Stimulated activated naive CD8-positive, alpha-beta T cell treated with anti-CD3 and anti-CD28 coated beads, Interleukin-15, amount 100 ng/mL, for 72 hours (primary cell): ENCODE measurements around the gene GPSM3.
"Not testable (repeated sequence)": the region's sequence is repeated elsewhere in the genome, so short reads cannot be mapped to it uniquely, and the experiment has no call there.

Experiments
- ATAC-seq: fragments of 150-1000 bp; cut with Tn5 transposase; 2 replicates; pipeline ENCODE4 v1.10.0; 2021; ENCODE audit warnings: mild to moderate bottlenecking, moderate library complexity
- DNase-seq, 2 donors: peaks; one replicate each; pipeline ENCODE4 v3.0.0; 2021 to 2022
- H3K27ac Mint-ChIP-seq, 2 donors: one replicate each; pipeline ENCODE4 v1.8.0; 2022; ENCODE audit warnings: mild to moderate bottlenecking in 2 of 2, mixed read lengths in 2 of 2, moderate library complexity in 2 of 2
- H3K27me3 Mint-ChIP-seq: one replicate; pipeline ENCODE4 v1.8.0; 2022; ENCODE audit warnings: mixed read lengths
- H3K4me1 Mint-ChIP-seq: one replicate; pipeline ENCODE4 v1.8.0; 2022; ENCODE audit warnings: mild to moderate bottlenecking, mixed read lengths
- H3K4me3 Mint-ChIP-seq, 2 donors: one replicate each; pipeline ENCODE4 v1.8.0; 2022; ENCODE audit warnings: mild to moderate bottlenecking in 2 of 2, mixed read lengths in 2 of 2, moderate library complexity in 1 of 2
- H3K9me3 Mint-ChIP-seq, 2 donors: one replicate each; pipeline ENCODE4 v1.8.0; 2022; ENCODE audit warnings: mixed read lengths in 2 of 2

The GPSM3 gene

GRCh38 chr6:32194388-32194787 lies 1.9 kb upstream of the GPSM3 start:
- peaks cover 43% of the 10 kb centered on the region for H3K4me1 Mint-ChIP-seq
- H3K9me3 Mint-ChIP-seq = no peaks in the 10 kb centered on the region
- no peak overlapping the region for H3K27ac Mint-ChIP-seq
- no peak for DNase-seq
- no peak for ATAC-seq
- H3K4me3 Mint-ChIP-seq = peak overlapping the region; percentile 97 to 98
- no peaks in the 10 kb centered on the region for H3K27me3 Mint-ChIP-seq

- not testable (repeated sequence) for DNase-seq, H3K9me3 Mint-ChIP-seq, ATAC-seq, H3K27me3 Mint-ChIP-seq
- Mint-ChIP-seq H3K27ac (peak overlapping the region; percentile 97 to 98), H3K4me3 (peak overlapping the region; percentile 94 to 95), H3K4me1 (peaks cover 56% of the 10 kb centered on the region)
Measured at GRCh38 chr6:32193096-32193495, 653 bp upstream of the GPSM3 start.

GRCh38 chr6:32191696-32192607 lies 491 bp downstream of the GPSM3 start:
- Mint-ChIP-seq H3K9me3 (no peaks in the 10 kb centered on the region), H3K4me3 (peak overlapping the region; percentile 94 to 95), H3K4me1 (peaks cover 63% of the 10 kb centered on the region), H3K27ac (peak overlapping the region; percentile 97 to 98), H3K27me3 (no peaks in the 10 kb centered on the region)
- ATAC-seq = no peak
- DNase-seq = no peak

- Mint-ChIP-seq H3K4me3 (peak overlapping the region; percentile 94 to 95), H3K27ac (peak overlapping the region; percentile 97 to 98), H3K27me3 (no peaks in the 10 kb centered on the region), H3K9me3 (no peaks in the 10 kb centered on the region), H3K4me1 (peaks cover 68% of the 10 kb centered on the region)
- ATAC-seq (no peak), DNase-seq (no peak)
Measured at GRCh38 chr6:32190911-32191677, 1.3 kb downstream of the GPSM3 start.

- Mint-ChIP-seq H3K4me3 (peak within 1 kb of the TSS; percentile 95), H3K4me1 (peaks cover 73% of the 10 kb centered on the region), H3K27me3 (no peaks in the 10 kb centered on the region), H3K27ac (peak within 1 kb of the TSS; percentile 97 to 99), H3K9me3 (no peaks in the 10 kb centered on the region)
- peak in 1 of 2 donors; percentile 77 for DNase-seq
- ATAC-seq = peak; percentile 59
Measured at GRCh38 chr6:32190054-32190851, 2.2 kb downstream of the GPSM3 start, which contains the start of gene PBX2. Gene PBX2, minus strand, starts transcription at chr6:32190202. Its CDS starts 287 bp downstream, at chr6:32189915.

GRCh38 chr6:32189742-32190053 lies 2.7 kb downstream of the GPSM3 start:
- peak; percentile 2 for ATAC-seq
- peaks cover 68% of the 10 kb centered on the region for H3K4me1 Mint-ChIP-seq
- peak overlapping the region in 1 of 2 donors; percentile 97 for H3K27ac Mint-ChIP-seq
- no peaks in the 10 kb centered on the region for H3K9me3 Mint-ChIP-seq
- no peaks in the 10 kb centered on the region for H3K27me3 Mint-ChIP-seq
- no peak for DNase-seq
- H3K4me3 Mint-ChIP-seq = peak overlapping the region; percentile 95

GRCh38 chr6:32189069-32189741 lies 3.2 kb downstream of the GPSM3 start:
- Mint-ChIP-seq H3K27ac (peak overlapping the region; percentile 97 to 99), H3K4me1 (peaks cover 65% of the 10 kb centered on the region), H3K27me3 (no peaks in the 10 kb centered on the region), H3K4me3 (peak overlapping the region; percentile 83 to 95), H3K9me3 (no peaks in the 10 kb centered on the region)
- ATAC-seq (no peak), DNase-seq (no peak)

GRCh38 chr6:32188381-32189068 lies 3.9 kb downstream of the GPSM3 start:
- Mint-ChIP-seq H3K9me3 (no peaks in the 10 kb centered on the region), H3K4me3 (peak overlapping the region; percentile 83 to 95), H3K27me3 (no peaks in the 10 kb centered on the region), H3K27ac (peak overlapping the region; percentile 97 to 99), H3K4me1 (peaks cover 65% of the 10 kb centered on the region)
- no peak for DNase-seq
- ATAC-seq = no peak

GRCh38 chr6:32187725-32188380 lies 4.6 kb downstream of the GPSM3 start:
- not testable (repeated sequence) for ATAC-seq, H3K27me3 Mint-ChIP-seq, DNase-seq, H3K9me3 Mint-ChIP-seq
- peak overlapping the region; percentile 70 to 95 for H3K4me3 Mint-ChIP-seq
- H3K27ac Mint-ChIP-seq = peak overlapping the region; percentile 75 to 99
- peaks cover 63% of the 10 kb centered on the region for H3K4me1 Mint-ChIP-seq

- Mint-ChIP-seq H3K4me3 (peak overlapping the region; percentile 70 to 95), H3K4me1 (peaks cover 67% of the 10 kb centered on the region), H3K27me3 (no peaks in the 10 kb centered on the region), H3K9me3 (no peaks in the 10 kb centered on the region), H3K27ac (peak overlapping the region in 1 of 2 donors; percentile 75)
- no peak for ATAC-seq
- DNase-seq = no peak
Measured at GRCh38 chr6:32187009-32187709, 5.3 kb downstream of the GPSM3 start.

GRCh38 chr6:32186151-32186840 lies 6.1 kb downstream of the GPSM3 start:
- DNase-seq, H3K27me3 Mint-ChIP-seq, H3K9me3 Mint-ChIP-seq, ATAC-seq: not testable (repeated sequence)
- Mint-ChIP-seq H3K4me3 (peak overlapping the region in 1 of 2 donors; percentile 70), H3K4me1 (peaks cover 70% of the 10 kb centered on the region), H3K27ac (peak overlapping the region; percentile 1 to 72)

GRCh38 chr6:32185681-32186131 lies 6.7 kb downstream of the GPSM3 start:
- H3K27me3 Mint-ChIP-seq, H3K9me3 Mint-ChIP-seq: not testable (repeated sequence)
- H3K27ac Mint-ChIP-seq = peak overlapping the region; percentile 72 to 77
- H3K4me1 Mint-ChIP-seq = peaks cover 72% of the 10 kb centered on the region
- ATAC-seq (peak; percentile 68), DNase-seq (peak in 1 of 2 donors; percentile 60)
- H3K4me3 Mint-ChIP-seq = peak overlapping the region; percentile 34 to 70
